ENCODE results near the gene ISY1.

The ISY1 gene

DNA sequence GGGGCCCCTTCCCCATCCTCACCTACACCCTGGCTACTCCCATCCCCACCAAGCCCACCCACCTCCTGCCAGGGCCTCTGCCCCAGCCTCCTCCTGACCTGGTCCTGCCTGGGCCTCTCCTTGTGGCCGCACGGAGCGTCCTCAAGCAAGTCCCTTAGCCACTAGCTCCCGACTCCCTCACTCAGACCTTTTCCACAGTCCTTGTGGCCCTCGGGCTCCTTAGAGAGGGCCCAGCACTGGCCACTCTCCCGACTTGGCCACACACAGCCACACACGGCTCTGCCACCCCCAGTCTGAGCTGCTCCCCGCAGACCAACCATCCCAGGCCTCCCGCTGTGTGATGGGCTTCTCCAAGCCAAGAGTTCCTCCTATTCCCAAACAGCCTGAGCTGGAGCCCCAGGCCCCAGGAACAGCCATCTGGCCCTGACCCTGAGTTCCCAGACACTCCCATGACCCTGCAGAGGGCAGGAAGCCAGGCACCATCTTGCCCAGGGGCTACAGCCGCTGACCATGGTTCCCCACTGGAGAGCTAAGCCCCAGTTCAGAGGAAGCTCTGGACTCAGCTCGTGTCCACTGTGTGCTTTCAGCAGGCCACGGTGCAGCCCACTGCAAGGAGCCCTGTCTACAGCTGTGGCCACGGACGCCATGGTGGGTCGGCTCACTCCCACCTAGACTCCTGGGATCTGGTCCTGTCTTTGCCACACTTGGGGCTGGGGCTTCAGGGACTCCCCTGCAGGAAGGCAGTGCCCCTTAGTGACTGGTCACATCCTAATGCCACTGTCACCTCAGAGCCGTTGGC is 32.3 kb downstream of the ISY1 start:
- ChIA-PET POLR2A (no interaction called here), CTCF (interaction anchor here (1.0 to 1.1 kb wide), 3 partner anchors 19 to 158 kb away, joined by 3 read pairs; no protein-coding TSS in a partner anchor)
- TF ChIP-seq, protein P1, sequence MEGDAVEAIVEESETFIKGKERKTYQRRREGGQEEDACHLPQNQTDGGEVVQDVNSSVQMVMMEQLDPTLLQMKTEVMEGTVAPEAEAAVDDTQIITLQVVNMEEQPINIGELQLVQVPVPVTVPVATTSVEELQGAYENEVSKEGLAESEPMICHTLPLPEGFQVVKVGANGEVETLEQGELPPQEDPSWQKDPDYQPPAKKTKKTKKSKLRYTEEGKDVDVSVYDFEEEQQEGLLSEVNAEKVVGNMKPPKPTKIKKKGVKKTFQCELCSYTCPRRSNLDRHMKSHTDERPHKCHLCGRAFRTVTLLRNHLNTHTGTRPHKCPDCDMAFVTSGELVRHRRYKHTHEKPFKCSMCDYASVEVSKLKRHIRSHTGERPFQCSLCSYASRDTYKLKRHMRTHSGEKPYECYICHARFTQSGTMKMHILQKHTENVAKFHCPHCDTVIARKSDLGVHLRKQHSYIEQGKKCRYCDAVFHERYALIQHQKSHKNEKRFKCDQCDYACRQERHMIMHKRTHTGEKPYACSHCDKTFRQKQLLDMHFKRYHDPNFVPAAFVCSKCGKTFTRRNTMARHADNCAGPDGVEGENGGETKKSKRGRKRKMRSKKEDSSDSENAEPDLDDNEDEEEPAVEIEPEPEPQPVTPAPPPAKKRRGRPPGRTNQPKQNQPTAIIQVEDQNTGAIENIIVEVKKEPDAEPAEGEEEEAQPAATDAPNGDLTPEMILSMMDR (IDR thresholded peaks at IDR 0.05; ENCODE audit: control extremely low read depth, extremely low read depth, low read depth, missing control alignments), result no peak
- DNase-seq (ENCODE audit: extremely low spot score), result no peak

DNA sequence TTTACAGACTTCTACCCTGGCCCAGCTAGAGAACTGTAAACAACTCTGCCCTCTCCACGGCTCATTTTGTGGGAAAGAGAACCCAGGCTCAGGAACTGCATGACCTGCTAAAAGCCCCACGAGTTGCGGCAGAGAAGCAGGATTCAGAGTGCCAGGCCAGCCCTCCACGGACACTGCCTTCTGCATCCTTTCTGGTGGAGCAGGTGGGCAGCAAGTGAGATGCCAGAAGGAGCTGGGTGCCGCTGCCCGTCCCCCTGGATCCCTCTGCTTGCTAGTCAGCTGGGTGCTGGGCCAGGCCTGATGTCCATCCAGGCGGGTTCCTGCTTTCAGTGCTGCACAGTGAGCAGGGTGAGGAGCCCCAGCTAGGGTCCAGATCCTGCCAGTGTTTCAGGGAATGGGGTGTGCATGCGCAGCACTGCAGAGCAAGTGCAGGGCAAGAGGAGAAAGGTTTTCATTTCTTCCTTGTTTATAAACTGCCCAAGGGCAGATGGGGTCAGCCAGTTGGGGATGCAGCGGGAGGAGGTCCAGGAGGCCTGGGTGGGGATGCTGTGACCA is 34.1 kb downstream of the ISY1 start:
- ChIA-PET POLR2A (interaction anchor here (0.8 kb wide), 1 partner anchor 189 kb away, joined by 3 read pairs; a partner anchor contains a TSS), CTCF (interaction anchor here (1.0 kb wide), 1 partner anchor 119 kb away, joined by 4 read pairs; no protein-coding TSS in a partner anchor)
- TF ChIP-seq, protein P1 (IDR thresholded peaks at IDR 0.05; ENCODE audit: control extremely low read depth, extremely low read depth, low read depth, missing control alignments), result no peak
- DNase-seq (ENCODE audit: extremely low spot score), result no peak

DNA sequence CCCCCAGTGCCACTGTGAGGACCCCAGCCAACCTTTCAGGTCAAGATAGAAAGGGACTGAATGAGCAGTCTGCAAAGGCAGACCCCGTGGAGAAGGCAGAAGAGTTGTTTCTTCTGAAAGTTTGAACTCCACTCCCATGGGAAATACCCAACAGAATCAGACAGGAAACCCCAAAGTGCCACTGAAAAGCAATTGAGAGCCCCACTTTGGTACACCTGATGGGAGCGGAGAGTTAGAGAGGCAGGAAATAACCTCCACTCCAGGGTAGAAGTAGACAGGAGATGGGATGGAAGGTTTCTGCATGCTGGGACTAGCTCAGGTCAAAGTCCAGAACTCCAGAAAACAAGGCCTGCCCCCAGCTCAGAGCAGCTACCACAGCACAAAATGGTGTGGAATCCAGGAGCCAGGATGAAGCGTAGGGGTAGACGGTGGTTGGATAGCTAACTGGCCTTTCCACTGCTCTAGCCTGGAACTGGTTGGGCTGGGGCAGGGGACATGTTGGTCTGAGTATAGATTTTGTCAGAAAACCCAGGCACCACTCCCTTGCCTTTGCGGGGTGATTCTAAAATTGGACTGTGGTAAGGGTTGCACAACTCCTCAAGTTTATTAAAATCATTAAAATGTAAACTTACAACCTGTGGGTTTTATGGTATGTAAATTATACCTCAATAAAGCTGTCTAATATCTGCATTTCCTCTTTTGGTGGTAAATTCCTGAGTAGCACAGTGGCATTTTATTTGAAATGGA is 37.4 kb downstream of the ISY1 start:
- ChIA-PET POLR2A (no interaction called here), CTCF (interaction anchor here (0.9 to 7.5 kb wide), 7 partner anchors 11 to 153 kb away, joined by 3 to 39 read pairs (median 4); no protein-coding TSS in a partner anchor)
- no peak for DNase-seq (ENCODE audit: extremely low spot score)
- TF ChIP-seq, protein P1 (IDR thresholded peaks at IDR 0.05; ENCODE audit: control extremely low read depth, extremely low read depth, low read depth, missing control alignments), result no peak

DNA sequence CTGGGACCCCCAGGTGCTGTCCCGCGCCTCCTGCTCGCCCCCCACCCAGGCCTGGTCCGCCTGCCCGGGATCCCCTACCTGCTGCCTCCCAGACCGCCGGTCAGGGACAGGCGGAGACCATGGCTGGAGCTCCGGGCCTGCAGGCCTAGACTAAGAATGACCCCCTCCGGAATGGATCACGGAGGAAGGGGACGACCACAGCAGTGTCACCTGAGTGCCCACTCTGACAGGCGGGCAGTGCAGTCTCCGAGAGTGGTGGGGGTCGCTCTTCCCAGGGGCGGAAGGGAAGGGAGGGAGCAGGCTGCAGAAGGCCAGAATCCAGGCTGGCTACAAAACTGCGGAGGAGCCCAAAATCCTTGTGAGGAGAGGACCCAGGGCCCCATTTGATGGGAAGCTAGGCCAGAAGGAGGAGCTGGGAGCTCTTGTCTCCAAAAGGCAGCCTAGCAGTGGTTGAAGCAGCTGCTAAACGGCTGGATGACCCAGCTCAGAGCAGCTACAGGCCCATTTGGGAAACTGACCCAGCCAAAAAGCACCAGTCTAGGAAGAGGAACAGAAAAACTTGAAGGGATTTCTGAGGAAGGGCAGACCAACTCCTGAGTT is 38.4 kb downstream of the ISY1 start:
- ChIA-PET CTCF (interaction anchor here (0.6 to 7.5 kb wide), 8 partner anchors 12 to 152 kb away, joined by 3 to 39 read pairs (median 6); partner anchors contain the start of gene COPG1), POLR2A (interaction anchor here (0.6 to 1.4 kb wide), 2 partner anchors 39 to 99 kb away, joined by 3 read pairs; no protein-coding TSS in a partner anchor)
- TF ChIP-seq, protein P1 (IDR thresholded peaks at IDR 0.05; ENCODE audit: control extremely low read depth, extremely low read depth, low read depth, missing control alignments), result no peak
- DNase-seq (ENCODE audit: extremely low spot score), result no peak

DNA sequence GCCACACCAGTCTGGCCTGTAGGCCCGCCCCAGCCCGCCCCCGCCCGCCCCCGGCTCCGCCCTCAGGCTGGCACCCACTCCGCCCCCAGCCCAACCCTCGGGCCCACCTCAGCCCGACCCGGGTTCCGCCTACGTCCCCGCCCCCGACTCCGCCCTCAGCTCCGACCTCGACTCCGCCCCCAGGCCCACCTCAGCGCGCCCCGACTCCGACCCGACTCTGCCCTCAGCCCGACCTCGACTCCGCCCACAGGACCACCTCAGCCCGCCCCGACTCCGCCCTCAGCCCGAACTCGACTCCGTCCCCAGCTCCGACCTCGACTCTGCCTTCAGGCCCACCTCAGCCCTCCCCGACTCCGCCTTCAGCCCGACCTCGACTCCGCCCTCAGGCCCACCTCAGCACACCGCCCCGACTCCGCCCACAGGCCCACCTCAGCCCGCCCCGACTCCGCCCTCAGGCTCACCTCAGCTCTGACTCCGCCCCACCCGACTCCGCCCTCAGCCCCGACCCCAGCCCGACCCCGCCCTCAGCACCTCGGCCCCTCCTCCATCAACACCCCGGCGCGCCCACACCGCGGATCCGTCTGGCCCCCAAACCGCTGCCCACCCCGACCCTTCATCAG is 39.0 kb downstream of the ISY1 start, which contains the start of gene RAB43:
Gene RAB43, minus strand, starts transcription at position 13 of the 620 bp plus-strand sequence. CDS start 315 bp downstream, outside the sequence.
- ChIA-PET POLR2A (interaction anchor here (0.6 to 1.4 kb wide), 6 partner anchors 40 to 864 kb away, joined by 3 to 5 read pairs (median 4); partner anchors contain the start of genes IFT122 and MBD4), CTCF (interaction anchor here (0.6 to 7.5 kb wide), 10 partner anchors 9 to 152 kb away, joined by 3 to 39 read pairs (median 4); partner anchors contain the start of gene COPG1)
- DNase-seq (ENCODE audit: extremely low spot score), result peak; percentile 91
- TF ChIP-seq, protein P1 (IDR thresholded peaks at IDR 0.05; ENCODE audit: control extremely low read depth, extremely low read depth, low read depth, missing control alignments), result no peak
